Kidney (tissue), 14 donors: Measurements from ENCODE around the gene HLA-DMA. TPM values are rescaled to one million over a fixed set of nuclear protein-coding genes. Genes with fewer than 3 reads are reported as not detected.

Experiments used
- DNase-seq, 5 donors: peaks; one replicate each; pipeline ENCODE4 v3.0.0-alpha.2; 2013 to 2020
- FAIRE-seq: peaks from 2 replicates; lab custom pipeline; 2012; peaks lifted over from hg19 to GRCh38; lab: Jason Lieb, UNC
- H3K27ac ChIP-seq, 2 donors: one replicate each; pipeline ENCODE4 v1.7.0; 2013; ENCODE audit warnings: low read depth in 2 of 2, low read length in 2 of 2, inconsistent platforms in 1 of 2
- H3K27me3 ChIP-seq: one replicate; pipeline ENCODE4 v1.7.1; 2013; ENCODE audit warnings: low read length, inconsistent platforms; ENCODE audit not compliant: control insufficient read depth, insufficient read depth
- H3K36me3 ChIP-seq, 3 donors: one replicate each; pipeline versions ENCODE4 v1.7.0 to v1.7.1; 2013; ENCODE audit warnings: low read length in 3 of 3, control low read depth in 1 of 3, inconsistent platforms in 1 of 3; ENCODE audit not compliant: insufficient read depth in 3 of 3, control insufficient read depth in 2 of 3
- H3K4me1 ChIP-seq, 3 donors: one replicate each; pipeline versions ENCODE4 v1.7.0 to v1.7.1; 2013; ENCODE audit warnings: low read length in 3 of 3, inconsistent platforms in 1 of 3, low read depth in 1 of 3; ENCODE audit not compliant: control insufficient read depth in 2 of 3, insufficient read depth in 2 of 3
- H3K4me3 ChIP-seq, 3 donors: one replicate each; pipeline versions ENCODE4 v1.7.0 to v1.8.1; 2013; ENCODE audit warnings: low read length in 3 of 3, control low read depth in 1 of 3, inconsistent platforms in 1 of 3
- H3K9ac ChIP-seq, 3 donors: one replicate each; pipeline versions ENCODE4 v1.7.0 to v1.7.1; 2013; ENCODE audit warnings: low read length in 3 of 3, control low read depth in 1 of 3, inconsistent platforms in 1 of 3
- H3K9me3 ChIP-seq, 3 donors: one replicate each; pipeline versions ENCODE4 v1.7.0 to v1.7.1; 2013; ENCODE audit warnings: low read length in 3 of 3, control low read depth in 1 of 3, inconsistent platforms in 1 of 3; ENCODE audit not compliant: control insufficient read depth in 2 of 3, insufficient read depth in 1 of 3
- CTCF ChIP-seq: IDR thresholded peaks from 3 replicates; pipeline ENCODE4 v1.5.1; 2012; ENCODE audit warnings: mild to moderate bottlenecking, moderate library complexity, borderline replicate concordance; ENCODE audit not compliant: insufficient read depth; ENCODE audit errors: extremely low read depth
- intact Hi-C: fragments of 100-400 bp; cut with DNase I; formaldehyde crosslinking; loops from one replicate; pipeline ENCODE4 v1.11.1; 2022
- polyA plus RNA-seq: library from polyadenylated mRNA; stranded (reverse); fragments of 350-450 nt; fragmentation: Illumina TruSeq; extraction: RNeasy Lipid Tissue Mini Kit (QIAGEN cat#74804); gene quantifications from one replicate; pipeline ENCODE4 v1.2.3, GENCODE V29; 2014; ENCODE audit warnings: low read depth, low replicate concordance; ENCODE audit not compliant: insufficient read depth
- total RNA-seq: library from RNA; stranded (reverse); fragmentation: NEBNext Ultra II Directional; extraction: Animal tissue kit (Norgen Biotek cat#: 25700); gene quantifications from one replicate; pipeline ENCODE4 v1.2.1, GENCODE V29; 2021
- donor health status: control.
- donor health status: control.
- donor health status: control.
- donor health status: control.
- donor health status: control.
- donor health status: DM: yes; HTN: yes; CAD: no.
- donor health status: Normal renal cell carcinoma (clear cell type).

HLA-DMA gene
- total and polyA plus RNA-seq, 2 donors from 2014 or later = 98.5 to 101 TPM

GRCh38 chr6:32976334-32977069 lies 23.6 kb upstream of the HLA-DMA start:
- peak overlapping the region in 1 of 3 donors; percentile 89 for H3K4me3 ChIP-seq
- no peaks in the 10 kb centered on the region for H3K9me3 ChIP-seq
- H3K4me1 ChIP-seq = peaks cover 0 to 21% (median 15%) of the 10 kb centered on the region in 3 donors
- no peak overlapping the region for H3K9ac ChIP-seq
- FAIRE-seq (no peak), DNase-seq (no peak)
- no peaks in the 10 kb centered on the region for H3K27me3 ChIP-seq
- H3K27ac ChIP-seq = no peak overlapping the region
- no peak for TF ChIP-seq CTCF
- H3K36me3 ChIP-seq = peaks cover 45 to 83% (median 60%) of the 10 kb centered on the region in 3 donors
- intact Hi-C loops = loop anchor here (10.0 kb wide), 1 partner anchor 82 kb away; no protein-coding TSS in a partner anchor

- Histone ChIP-seq H3K9me3 (no peaks in the 10 kb centered on the region), H3K27ac (no peak overlapping the region), H3K36me3 (peaks cover 43 to 81% (median 57%) of the 10 kb centered on the region in 3 donors), H3K9ac (peak overlapping the region in 1 of 3 donors; percentile 9), H3K4me3 (peak overlapping the region in 2 of 3 donors; percentile 12 to 89), H3K27me3 (no peaks in the 10 kb centered on the region), H3K4me1 (peaks cover 0 to 21% (median 15%) of the 10 kb centered on the region in 3 donors)
- intact Hi-C loops = loop anchor here (10.0 kb wide), 1 partner anchor 81 kb away; no protein-coding TSS in a partner anchor
- no peak for DNase-seq
- no peak for TF ChIP-seq CTCF
- FAIRE-seq = no peak
Observed at GRCh38 chr6:32975886-32976285, 23.0 kb upstream of the HLA-DMA start.

GRCh38 chr6:32974541-32975308 lies 21.8 kb upstream of the HLA-DMA start:
- intact Hi-C loops = loop anchor here (10.0 kb wide), 1 partner anchor 80 kb away; no protein-coding TSS in a partner anchor
- H3K4me3 ChIP-seq = peak overlapping the region; percentile 89 to 99 (median 98)
- peaks cover 0 to 21% (median 15%) of the 10 kb centered on the region in 3 donors for H3K4me1 ChIP-seq
- no peaks in the 10 kb centered on the region for H3K27me3 ChIP-seq
- no peak for TF ChIP-seq CTCF
- peak overlapping the region; percentile 73 to 86 (median 75) for H3K9ac ChIP-seq
- H3K36me3 ChIP-seq = peaks cover 37 to 70% (median 48%) of the 10 kb centered on the region in 3 donors
- no peaks in the 10 kb centered on the region for H3K9me3 ChIP-seq
- DNase-seq (peak in 1 of 5 donors; percentile 17), FAIRE-seq (no peak)
- no peak overlapping the region for H3K27ac ChIP-seq
